Brain pericyte (primary cell): ENCODE measurements around the gene NXF1.
"Not testable (repeated sequence)": the region's sequence is repeated elsewhere in the genome, so short reads cannot be mapped to it uniquely, and the experiment has no call there.

Source experiments
- DNase-seq: peaks from one replicate; pipeline ENCODE4 v3.0.0-alpha.2; 2012; ENCODE audit warnings: low read depth, low spot score

Gene NXF1

DNA sequence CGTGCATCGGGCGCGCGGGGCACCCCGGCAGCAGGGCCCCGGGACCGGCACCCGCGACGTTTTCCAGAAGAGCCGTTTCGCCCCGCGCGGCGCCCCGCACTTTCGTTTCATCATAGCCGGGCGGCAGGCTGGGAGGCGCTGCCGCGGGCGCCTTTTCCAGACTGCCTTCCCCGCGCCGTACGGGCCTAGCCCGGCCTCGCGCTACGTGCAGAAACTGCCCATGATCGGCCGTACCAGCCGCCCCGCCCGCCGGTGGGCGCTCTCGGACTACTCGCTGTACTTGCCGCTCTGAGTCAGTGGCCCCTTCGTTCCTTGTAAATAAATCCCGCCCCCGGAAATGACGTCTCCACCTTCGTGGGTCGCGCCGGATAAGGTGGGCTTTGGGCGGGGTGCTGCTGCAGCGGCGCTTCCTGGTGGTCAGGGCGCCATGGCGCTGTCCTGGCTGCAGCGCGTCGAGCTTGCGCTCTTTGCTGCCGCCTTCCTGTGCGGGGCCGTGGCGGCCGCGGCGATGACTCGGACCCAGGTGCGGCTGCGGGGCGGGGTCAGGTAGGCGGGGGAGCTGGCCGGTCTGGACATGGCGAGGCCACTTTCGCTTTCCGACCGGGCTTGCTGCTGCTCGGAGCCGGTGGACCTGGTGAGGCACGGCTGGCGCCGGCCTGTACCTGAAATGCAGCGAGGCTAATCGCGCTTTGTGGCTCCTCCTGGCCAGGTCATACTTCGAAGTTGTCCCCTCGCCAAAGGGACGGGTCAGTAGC lies 18.1 kb downstream of the NXF1 start, which contains the start of gene TMEM179B:
TMEM179B (plus strand) TSS at position 398 of the 755 bp plus-strand sequence; CDS start at position 428, 30 bp downstream.
- DNase-seq, result peak; percentile 91

GRCh38 chr11:62786318-62787004 lies 18.8 kb downstream of the NXF1 start:
- peak; percentile 42 for DNase-seq

DNA sequence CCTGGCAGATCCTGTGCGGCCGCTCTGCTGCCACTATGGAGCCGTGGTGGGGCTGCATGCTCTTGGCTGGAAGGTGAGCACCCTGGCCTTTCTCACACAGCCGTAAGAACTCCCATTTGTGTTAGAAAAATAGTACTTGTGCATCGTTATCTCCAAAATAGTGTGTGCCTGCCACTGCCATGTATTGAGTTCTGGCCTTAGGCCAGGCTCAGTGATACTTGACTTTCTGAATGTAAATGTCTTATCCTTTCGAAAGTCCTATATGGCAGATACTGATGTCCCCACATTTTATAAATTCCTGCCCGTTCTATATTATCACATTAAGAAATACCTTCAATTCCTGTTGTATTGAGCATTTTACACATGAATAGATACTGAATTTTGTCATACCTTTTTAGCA lies 22.5 kb downstream of the NXF1 start:
- DNase-seq, result no peak

DNA sequence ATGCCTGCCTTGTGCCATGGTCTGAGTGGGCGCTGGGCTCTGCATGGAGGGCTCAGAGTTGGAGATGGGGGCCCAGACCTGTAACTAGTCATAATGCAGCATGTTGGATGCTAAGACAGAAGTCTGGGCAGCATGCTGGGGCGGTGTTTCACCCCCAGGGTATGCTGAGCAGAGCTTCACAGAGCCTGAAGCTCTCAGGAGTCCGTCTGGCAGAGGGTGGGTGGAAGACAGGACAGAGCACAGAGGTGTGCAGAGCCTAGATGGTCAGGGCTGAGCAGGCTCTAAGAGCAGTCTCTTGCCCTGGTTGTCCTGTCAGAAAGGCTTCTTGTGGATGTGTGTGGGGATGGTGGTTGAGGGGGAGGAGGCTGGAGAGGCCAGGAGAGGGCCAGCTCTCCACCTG lies 26.8 kb downstream of the NXF1 start:
- no peak for DNase-seq

- DNase-seq, result no peak
Measured at GRCh38 chr11:62777389-62777788, 27.9 kb downstream of the NXF1 start.

DNA sequence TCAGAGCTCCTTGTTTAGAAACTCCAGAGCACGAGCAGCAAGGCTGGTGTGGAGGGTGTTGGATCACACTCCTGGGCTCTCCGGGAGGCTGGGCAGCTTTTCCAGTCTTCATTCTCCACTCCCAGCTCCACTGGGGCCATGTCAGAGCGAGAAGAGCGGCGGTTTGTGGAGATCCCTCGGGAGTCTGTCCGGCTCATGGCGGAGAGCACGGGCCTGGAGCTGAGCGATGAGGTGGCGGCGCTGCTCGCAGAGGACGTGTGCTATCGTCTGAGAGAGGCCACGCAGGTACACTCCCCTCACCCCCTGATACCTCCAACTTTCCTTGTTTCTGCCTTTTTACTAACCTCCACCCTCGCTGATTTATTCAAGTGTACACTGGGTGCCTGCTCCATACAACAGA lies 29.6 kb downstream of the NXF1 start:
- DNase-seq, result no peak

DNA sequence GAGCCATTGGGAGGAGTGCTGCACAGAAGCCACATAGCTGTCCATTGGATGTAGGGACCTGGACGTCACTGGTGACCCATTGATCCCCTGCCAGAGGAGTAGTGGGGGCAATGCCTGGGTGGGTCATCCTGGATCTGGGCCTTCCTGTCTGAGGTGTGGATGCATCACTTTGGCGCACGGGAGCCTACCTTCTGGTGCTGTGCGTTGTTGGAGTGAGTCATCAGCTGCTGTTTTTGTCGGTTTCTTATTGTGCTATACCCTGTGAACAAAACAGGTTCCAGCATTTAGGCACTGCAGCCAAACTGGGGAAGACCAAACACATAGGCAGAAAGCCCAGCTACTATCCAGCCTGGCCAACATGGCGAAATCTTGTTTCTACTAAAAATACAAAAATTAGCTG lies 30.8 kb downstream of the NXF1 start:
- no peak for DNase-seq

- DNase-seq, result peak; percentile 78
Measured at GRCh38 chr11:62771144-62772021, 33.9 kb downstream of the NXF1 start, which contains the start of gene TAF6L. TAF6L (plus strand) TSS chr11:62771396; CDS start chr11:62775784, 4,388 bp downstream.

DNA sequence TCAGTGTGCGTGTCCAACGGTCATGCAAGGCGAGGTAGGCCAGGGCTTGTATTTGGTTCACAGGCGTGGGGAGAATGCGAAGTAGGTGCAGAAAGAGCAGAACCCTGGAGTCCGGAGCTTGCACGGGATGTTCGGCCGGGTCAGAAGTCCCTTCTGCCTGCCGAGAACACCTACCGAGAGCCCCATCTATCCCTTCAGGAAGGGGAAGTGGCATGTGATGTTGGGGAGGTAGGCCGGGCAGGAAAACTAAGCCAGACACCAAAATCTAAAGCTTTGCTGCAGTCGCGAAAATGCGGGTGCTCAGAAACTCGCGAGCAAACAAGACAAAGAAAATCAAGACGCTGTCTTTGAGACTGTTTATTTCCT lies 34.5 kb downstream of the NXF1 start:
- DNase-seq, result peak; percentile 22

GRCh38 chr11:62760867-62761227 lies 44.4 kb downstream of the NXF1 start:
- not testable (repeated sequence) for DNase-seq

GRCh38 chr11:62757846-62758788 lies 47.1 kb downstream of the NXF1 start:
- no peak for DNase-seq

DNA sequence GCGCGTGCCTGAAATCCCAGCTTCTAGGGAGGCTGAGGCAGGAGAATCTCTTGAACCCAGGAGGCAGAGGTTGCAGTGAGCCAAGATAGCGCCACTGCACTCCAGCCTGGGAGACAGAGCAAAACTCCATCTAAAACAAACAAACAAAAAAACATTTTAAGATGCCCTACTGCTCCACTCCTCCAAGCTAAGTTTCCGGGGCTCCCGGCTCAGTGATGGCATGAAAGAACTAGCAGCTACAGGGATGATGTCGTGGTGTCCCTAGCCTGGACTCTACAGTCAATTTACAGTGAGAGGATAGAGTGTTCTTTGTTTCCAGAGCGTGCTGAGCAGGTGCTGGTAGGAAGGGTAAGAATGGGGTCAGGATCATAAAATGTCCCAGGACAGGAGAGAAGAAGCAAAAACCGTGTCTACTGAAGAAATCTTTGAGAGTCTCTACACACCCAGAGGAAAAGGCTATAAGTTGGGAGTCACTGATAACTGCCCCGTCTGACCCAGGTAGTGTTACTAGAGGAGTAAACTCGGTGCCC lies 50.1 kb downstream of the NXF1 start:
- no peak for DNase-seq

GRCh38 chr11:62753736-62754603 lies 51.3 kb downstream of the NXF1 start, which contains the start of gene ZBTB3:
ZBTB3 (minus strand) TSS chr11:62754160; CDS start chr11:62753664, 496 bp downstream.
- peak; percentile 98 for DNase-seq

DNA sequence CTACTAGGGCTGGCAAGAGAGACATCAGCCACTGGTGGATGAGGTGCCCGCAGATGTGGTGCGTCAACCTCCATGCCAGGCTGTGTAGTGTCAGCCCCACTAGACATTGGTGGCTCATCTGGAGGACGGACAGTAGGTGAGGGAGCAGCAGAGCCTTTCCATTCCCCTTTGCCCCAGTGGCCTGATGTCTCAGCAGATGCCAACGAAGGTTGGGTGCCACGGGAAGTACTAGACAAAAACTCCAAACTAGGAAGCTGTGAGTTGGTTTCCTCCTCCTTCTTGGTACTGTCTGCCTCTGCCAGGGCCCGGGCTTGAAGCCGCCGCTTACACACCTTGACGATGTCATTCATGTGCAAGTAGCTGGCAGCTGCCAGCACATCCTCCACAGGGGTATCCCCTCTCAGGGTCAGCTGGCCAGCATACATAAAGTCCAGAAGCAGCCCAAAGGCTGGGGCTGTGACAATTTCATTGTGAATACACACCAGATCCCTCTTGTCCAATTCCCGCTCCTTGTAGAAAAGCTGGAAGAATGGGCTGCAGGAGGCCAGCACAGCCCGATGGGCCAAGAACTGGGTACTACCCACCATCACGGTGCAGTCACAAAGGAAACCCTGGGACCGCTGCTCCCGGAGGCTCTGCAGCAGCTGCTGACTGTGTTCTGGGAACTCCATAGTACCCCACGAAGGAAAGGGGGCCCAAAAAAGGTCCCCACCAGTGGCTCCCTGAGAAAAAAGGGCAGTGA lies 52.1 kb downstream of the NXF1 start:
- no peak for DNase-seq

- no peak for DNase-seq
Measured at GRCh38 chr11:62752177-62752785, 53.0 kb downstream of the NXF1 start.

DNA sequence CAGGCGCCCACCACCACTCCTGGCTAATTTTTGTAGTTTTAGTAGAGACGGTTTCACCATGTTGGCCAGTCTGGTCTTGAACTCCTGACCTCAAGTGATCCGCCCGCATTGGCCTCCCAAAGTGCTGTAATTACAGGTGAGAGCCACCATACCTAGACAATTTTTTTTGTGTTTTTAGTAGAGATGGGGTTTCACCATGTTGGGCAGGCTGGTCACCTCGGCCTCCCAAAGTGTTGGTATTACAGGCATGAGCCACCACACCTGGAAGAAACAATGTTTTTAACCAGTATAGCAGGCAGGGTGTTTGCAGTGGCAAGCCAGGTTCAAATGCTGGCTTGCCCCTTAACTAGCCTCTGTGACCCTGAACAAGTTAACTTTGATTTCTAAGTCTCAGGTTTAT lies 55.3 kb downstream of the NXF1 start:
- DNase-seq, result not testable (repeated sequence)

DNA sequence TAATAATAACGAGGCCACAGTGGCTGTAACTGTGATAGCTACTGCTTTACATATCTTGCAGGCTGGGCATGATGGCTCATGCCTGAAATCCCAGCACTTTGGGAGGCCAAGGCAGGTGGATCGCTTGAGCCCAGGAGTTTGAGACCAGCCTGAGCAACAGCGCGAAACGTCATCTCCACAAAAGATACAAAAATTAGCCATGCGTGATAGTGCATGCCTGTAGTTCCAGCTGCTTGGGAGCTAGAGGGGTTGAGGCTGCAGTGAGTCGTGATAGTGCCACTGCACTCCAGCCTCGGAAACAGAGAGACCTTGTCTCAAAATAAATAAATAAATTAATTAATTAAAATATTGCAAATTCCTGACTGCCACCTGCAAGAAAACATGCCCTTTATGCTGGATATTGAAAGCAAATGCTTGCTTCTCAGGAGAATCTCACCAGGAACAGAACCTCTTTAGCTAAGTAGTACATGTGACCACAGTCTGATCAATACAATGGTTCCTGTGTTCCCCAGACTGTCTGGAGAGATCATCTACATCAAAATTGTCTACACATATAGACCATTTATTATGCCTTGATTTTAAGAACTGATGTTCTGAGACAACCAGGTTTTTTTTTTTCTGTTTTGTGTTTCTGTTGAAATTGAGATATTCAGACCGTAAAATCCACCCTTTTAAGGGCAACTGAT lies 57.6 kb downstream of the NXF1 start:
- DNase-seq, result no peak
